ENCODE results near the gene OR52L1. TPM values are rescaled to one million over a fixed set of nuclear protein-coding genes. Genes with fewer than 3 reads are reported as not detected.
"Not testable (repeated sequence)": the region's sequence is repeated elsewhere in the genome, so short reads cannot be mapped to it uniquely, and the experiment has no call there.

OR52L1 gene
- total and polyA plus RNA-seq, 4 donors = 0.08 TPM; not detected in 3

DNA sequence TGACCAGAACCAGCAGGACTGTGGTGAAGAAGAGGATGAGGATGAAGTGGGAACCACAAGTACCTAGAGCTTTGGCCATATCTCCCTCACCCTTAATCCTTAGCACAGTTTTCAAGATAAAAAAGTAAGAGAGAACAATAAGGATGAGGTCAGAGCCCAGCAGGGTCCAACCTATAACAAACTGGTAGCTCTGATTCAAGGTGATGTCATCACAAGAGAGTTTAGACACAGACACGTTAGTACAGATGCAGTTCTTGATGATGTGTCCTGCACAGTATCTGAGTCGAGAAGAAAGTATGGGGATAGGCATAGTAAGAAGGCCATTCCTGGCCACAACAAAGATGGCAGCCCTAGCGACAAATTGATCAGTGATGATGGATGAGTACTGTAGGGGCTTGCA is 19.1 kb downstream of the OR52L1 start (continued):
- TF ChIP-seq CTCF (IDR thresholded peaks at IDR 0.05; ENCODE audit: low read depth, low read length, missing input control) = no peak
- TF ChIP-seq, protein P1, sequence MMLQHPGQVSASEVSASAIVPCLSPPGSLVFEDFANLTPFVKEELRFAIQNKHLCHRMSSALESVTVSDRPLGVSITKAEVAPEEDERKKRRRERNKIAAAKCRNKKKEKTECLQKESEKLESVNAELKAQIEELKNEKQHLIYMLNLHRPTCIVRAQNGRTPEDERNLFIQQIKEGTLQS (IDR thresholded peaks at IDR 0.05) = no peak

DNA sequence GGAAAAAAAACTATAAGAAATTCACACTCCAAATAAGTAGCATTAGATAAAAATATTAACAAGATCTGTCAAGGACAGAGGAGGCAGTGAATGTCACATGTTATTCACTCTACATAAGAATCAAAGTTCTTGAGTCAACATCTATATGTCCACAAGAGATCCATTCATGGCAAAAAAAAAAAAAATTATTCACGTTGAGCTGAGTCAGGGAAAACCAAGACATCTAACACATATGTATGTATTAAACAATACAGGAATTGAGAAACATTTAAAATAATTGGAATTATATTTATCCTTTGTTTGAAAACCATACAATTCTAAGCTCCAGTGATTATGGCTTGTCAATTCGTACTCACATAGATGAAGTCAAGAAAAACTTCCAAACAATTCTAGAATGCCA is 19.8 kb downstream of the OR52L1 start:
- no peaks in the 10 kb centered on the region for H3K9me3 ChIP-seq (ENCODE audit: control insufficient read depth in 4 of 4, low read length in 3 of 4)
- H3K27me3 ChIP-seq (ENCODE audit: control insufficient read depth in 4 of 4, insufficient read depth in 4 of 4, low read length in 3 of 4) = no peaks in the 10 kb centered on the region
- no peaks in the 10 kb centered on the region for H3K4me1 ChIP-seq (ENCODE audit: control insufficient read depth in 4 of 4, insufficient read depth in 4 of 4, low read length in 3 of 4)
- H3K4me3 ChIP-seq (ENCODE audit: low read depth in 1 of 3, low read length in 3 of 3) = no peak overlapping the region
- no peak for TF ChIP-seq HNF4G (IDR thresholded peaks at IDR 0.05)
- TF ChIP-seq, protein P2, sequence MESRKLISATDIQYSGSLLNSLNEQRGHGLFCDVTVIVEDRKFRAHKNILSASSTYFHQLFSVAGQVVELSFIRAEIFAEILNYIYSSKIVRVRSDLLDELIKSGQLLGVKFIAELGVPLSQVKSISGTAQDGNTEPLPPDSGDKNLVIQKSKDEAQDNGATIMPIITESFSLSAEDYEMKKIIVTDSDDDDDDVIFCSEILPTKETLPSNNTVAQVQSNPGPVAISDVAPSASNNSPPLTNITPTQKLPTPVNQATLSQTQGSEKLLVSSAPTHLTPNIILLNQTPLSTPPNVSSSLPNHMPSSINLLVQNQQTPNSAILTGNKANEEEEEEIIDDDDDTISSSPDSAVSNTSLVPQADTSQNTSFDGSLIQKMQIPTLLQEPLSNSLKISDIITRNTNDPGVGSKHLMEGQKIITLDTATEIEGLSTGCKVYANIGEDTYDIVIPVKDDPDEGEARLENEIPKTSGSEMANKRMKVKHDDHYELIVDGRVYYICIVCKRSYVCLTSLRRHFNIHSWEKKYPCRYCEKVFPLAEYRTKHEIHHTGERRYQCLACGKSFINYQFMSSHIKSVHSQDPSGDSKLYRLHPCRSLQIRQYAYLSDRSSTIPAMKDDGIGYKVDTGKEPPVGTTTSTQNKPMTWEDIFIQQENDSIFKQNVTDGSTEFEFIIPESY (IDR thresholded peaks at IDR 0.05) = no peak
- no peak for TF ChIP-seq FOXA1 (IDR thresholded peaks at IDR 0.05)
- no peak for TF ChIP-seq EGR1 (IDR thresholded peaks at IDR 0.05; ENCODE audit: low read depth in 2 of 2)
- no peak for TF ChIP-seq HNF4A (conservative IDR thresholded peaks at IDR 0.05)
- TF ChIP-seq, protein P1 (IDR thresholded peaks at IDR 0.05) = no peak
- no peak for TF ChIP-seq FOXA2 (IDR thresholded peaks at IDR 0.05)
- TF ChIP-seq SP1 (IDR thresholded peaks at IDR 0.05) = no peak
- TF ChIP-seq GABPA (IDR thresholded peaks at IDR 0.05 in 1 of 2, conservative IDR thresholded peaks at IDR 0.05 in 1 of 2) = no peak
- TF ChIP-seq RAD21 (IDR thresholded peaks at IDR 0.05) = no peak
- TF ChIP-seq NR2F2 (IDR thresholded peaks at IDR 0.05) = no peak
- no peak overlapping the region for H3K9ac ChIP-seq (ENCODE audit: low read depth in 1 of 2, low read length in 2 of 2)
- H3K27ac ChIP-seq (ENCODE audit: low read depth in 1 of 2, low read length in 2 of 2) = no peak overlapping the region
- H3K36me3 ChIP-seq (ENCODE audit: control insufficient read depth in 4 of 4, insufficient read depth in 3 of 4, low read depth in 1 of 4, low read length in 3 of 4) = no peaks in the 10 kb centered on the region
- DNase-seq (ENCODE audit: low spot score) = no peak
- 53% methylated on average over 2 of the region's 2 CpGs for WGBS

DNA sequence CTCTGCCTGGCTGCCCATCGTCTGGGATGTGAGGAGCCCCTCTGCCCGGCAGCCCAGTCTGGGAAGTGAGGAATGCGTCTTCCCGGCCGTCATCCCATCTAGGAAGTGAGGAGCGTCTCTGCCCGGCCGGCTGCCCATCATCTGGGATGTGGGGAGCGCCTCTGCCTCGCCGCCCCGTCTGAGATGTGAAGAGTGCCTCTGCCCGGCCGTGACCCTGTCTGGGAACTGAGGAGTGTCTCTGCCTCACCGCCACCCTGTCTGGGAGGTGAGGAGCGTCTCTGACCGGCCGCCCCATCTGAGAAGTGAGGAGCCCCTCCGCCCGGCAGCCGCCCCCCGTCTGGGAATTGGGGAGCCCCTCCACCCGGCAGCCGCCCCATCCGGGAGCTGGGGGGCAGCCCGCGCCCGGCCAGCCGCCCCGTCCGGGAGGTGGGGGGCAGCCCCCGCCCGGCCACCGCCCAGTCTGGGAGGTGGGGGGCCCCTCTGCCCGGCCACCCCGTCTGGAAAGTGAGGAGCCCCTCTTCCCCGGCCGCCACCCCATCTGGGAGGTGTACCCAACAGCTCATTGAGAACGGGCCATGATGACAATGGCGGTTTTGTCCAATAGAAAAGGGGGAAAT is 26.0 kb downstream of the OR52L1 start:
- H3K9me3 ChIP-seq (ENCODE audit: control insufficient read depth in 4 of 4, low read length in 3 of 4); H3K36me3 ChIP-seq (ENCODE audit: control insufficient read depth in 4 of 4, insufficient read depth in 3 of 4, low read depth in 1 of 4, low read length in 3 of 4); H3K4me3 ChIP-seq (ENCODE audit: low read depth in 1 of 3, low read length in 3 of 3); H3K27me3 ChIP-seq (ENCODE audit: control insufficient read depth in 4 of 4, insufficient read depth in 4 of 4, low read length in 3 of 4); DNase-seq (ENCODE audit: low spot score); H3K9ac ChIP-seq (ENCODE audit: low read depth in 1 of 2, low read length in 2 of 2); H3K4me1 ChIP-seq (ENCODE audit: control insufficient read depth in 4 of 4, insufficient read depth in 4 of 4, low read length in 3 of 4); H3K27ac ChIP-seq (ENCODE audit: low read depth in 1 of 2, low read length in 2 of 2): not testable (repeated sequence)
- 96% methylated on average over 40 of the region's 40 CpGs for WGBS

DNA sequence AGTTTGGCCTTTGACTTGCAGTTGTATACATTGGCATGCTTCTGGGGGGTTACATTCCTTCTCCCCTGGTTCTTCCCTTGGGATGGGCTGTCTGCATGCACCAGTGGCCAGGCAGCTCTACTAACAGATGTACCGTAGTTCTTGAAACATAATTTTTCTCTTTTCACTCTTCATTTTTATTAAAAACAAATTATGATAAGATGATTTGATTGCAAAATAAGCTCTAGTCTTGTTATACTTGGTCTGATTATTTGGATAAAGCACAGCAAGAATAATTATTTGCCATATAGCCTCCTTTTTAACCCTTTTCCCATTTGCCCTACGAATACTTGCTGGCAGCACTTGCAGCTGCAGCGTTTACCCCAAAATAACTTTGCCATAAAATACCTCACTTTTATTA is 31.2 kb downstream of the OR52L1 start:
- TF ChIP-seq YY1 (IDR thresholded peaks at IDR 0.05) = no peak
- TF ChIP-seq FOXA1 (IDR thresholded peaks at IDR 0.05) = no peak
- peaks cover 0 to 1% (median 0%) of the 10 kb centered on the region in 4 donors for H3K9me3 ChIP-seq (ENCODE audit: control insufficient read depth in 4 of 4, low read length in 3 of 4)
- 88% methylated on average over 3 of the region's 3 CpGs for WGBS
- no peak overlapping the region for H3K9ac ChIP-seq (ENCODE audit: low read depth in 1 of 2, low read length in 2 of 2)
- no peak overlapping the region for H3K4me3 ChIP-seq (ENCODE audit: low read depth in 1 of 3, low read length in 3 of 3)
- H3K36me3 ChIP-seq (ENCODE audit: control insufficient read depth in 4 of 4, insufficient read depth in 3 of 4, low read depth in 1 of 4, low read length in 3 of 4) = no peaks in the 10 kb centered on the region
- H3K27ac ChIP-seq (ENCODE audit: low read depth in 1 of 2, low read length in 2 of 2) = no peak overlapping the region
- H3K27me3 ChIP-seq (ENCODE audit: control insufficient read depth in 4 of 4, insufficient read depth in 4 of 4, low read length in 3 of 4) = no peaks in the 10 kb centered on the region
- no peak for DNase-seq (ENCODE audit: low spot score)
- no peaks in the 10 kb centered on the region for H3K4me1 ChIP-seq (ENCODE audit: control insufficient read depth in 4 of 4, insufficient read depth in 4 of 4, low read length in 3 of 4)
